HCEC 1CT (cell line): ENCODE measurements around the gene ATRNL1.
"Not testable (repeated sequence)": the region's sequence is repeated elsewhere in the genome, so short reads cannot be mapped to it uniquely, and the experiment has no call there.

Experiments
- DNase-seq: peaks from one replicate; pipeline ENCODE4 v3.0.0-alpha.2; 2017

ATRNL1 gene

DNA sequence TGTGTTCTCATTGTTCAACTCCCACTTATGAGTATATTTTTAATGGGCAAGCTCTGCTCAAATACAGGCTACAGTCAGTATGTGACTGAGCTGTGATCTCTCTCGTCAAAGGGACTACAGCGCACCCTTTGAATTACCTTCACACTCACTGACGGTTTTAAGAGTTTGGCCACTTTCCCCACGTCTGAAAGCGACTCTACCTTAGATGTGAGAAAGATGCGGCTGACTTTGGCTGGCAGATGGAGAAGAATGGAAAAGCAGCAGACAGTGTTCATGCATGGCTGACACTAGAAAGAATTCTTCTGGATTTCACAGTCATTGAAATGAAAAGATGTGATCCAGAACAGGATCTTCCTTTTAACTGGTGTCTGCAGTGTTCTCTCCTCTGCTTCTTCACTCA is 2.0 kb upstream of the ATRNL1 start:
- DNase-seq = no peak

DNA sequence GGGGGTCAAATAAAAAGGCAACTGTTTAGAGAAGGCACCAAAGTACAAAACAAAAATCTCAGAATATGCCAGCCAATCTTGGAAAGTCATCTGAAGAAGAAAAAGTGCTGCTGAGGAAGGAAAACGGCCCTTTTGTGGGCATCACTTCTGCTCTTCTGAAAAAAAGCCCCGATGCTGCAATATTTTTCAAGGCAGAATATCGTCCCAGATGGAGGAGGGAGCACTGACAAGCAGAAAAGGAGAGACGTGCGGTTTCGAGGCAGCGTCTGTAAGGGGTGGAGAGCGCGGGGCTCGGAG is 959 bp upstream of the ATRNL1 start:
- no peak for DNase-seq

DNA sequence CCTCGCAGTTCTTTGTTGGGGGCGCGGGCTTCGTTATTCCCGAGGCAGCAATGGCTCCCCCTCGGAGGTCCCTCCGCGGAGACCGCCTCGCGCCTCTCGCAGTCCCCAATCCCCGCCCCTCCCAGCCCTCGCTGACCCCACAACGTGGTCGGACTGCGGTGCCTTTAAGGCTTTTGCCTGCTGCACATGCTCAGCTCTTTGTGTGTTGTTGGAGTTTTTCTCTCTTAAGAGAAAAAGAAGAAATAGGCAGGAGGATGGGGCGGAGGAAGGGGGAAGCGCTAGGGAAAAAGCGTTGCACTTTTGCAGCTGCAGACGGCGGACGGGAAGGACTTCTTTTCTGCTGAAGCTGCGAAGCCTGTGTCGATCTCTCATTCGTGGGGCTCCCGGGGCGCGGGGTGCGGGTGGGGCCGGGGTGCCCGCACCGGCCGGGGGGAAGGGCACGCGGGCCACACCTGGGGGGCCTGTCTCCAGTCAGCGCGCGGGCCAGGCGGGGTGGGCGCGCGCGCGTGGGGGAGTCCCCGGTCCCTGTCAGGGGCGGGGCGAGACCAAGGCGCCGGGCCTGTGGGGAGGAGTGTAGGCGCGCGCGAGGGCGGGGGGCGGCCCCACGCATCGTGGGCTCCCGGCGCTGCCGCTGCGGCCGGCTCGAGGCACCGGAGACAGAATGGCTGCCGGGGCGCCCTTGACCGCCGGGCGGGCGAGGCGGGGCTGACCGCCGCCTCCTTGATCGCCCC is 445 bp upstream of the ATRNL1 start:
- DNase-seq = peak; percentile 23

DNA sequence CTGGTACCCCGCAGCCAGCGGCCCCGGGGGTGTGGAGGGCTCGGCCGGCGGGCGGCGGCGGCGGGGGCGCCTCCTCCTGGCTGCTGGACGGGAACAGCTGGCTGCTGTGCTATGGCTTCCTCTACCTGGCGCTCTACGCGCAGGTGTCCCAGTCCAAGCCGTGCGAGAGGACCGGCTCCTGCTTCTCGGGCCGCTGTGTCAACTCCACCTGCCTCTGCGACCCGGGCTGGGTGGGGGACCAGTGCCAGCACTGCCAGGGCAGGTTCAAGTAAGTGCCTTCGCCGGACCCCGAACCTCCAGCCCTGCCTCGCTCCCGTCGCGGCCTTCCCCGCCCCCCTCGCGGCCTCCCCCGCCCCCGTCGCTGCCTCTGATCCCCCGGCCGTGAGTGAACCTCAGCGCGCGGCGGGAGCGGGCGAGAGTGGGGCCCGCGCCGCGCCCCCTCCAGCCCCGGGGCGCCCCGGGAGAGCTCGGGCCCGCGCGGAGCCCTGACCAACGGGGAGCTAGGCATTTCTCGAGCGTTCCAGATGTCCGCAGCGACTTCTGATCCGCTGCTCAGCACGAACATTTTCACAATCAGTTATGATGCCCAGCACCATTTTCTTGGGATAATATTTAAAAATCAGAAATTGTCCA is 727 bp downstream of the ATRNL1 start:
- DNase-seq = no peak

DNA sequence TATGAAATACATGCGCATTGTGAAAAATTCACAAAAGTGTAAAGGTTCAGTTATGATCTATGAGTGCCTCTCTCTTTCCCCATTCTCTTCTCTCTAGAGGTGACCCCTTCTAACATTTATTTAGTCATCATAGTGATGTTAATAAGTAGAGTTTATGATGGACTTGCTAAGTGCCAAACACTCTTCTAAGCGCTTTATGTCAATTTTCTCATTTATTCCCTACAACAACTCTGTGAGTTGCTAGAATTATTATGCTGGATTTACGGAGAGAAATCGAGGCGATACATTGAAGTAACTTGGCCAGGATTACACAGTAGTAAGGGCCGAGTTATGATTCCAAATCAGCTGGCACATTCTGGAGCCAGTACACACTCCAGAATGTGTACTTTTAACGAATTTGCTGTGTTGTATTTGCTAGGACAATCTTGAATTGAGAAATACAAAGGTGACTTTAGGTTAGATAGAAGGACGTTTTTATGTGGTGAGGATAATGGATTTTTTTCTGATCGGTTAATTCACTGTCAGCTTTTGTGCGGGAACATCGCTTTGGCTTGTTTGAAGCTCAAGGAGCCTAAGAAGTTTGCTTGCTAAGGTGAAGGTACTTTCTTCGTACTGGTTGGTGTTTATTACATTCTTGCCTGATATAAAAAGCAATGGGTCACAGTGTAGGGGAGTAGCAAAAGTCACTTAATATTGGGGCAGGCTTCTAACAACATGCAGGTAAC is 1.4 kb downstream of the ATRNL1 start:
- no peak for DNase-seq

DNA sequence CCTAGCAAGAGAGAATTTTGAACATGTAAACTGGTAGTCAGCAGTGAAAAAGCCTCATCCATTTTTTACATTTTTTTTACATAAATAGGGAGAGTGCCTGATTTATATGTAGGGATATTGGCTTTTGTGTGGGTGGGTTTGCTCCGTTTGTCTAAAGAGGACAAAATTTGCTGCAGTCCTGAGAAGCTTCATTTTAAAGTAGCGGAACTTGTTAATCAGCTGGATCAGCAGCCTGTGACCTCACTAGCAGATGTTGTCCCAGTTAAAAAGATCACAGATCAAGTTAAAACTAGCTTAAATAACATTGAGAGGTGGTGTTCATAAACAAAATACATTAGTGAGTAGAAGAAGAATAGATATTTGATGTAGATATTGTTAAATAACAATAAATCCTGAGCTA is 2.6 kb downstream of the ATRNL1 start:
- DNase-seq = no peak

DNA sequence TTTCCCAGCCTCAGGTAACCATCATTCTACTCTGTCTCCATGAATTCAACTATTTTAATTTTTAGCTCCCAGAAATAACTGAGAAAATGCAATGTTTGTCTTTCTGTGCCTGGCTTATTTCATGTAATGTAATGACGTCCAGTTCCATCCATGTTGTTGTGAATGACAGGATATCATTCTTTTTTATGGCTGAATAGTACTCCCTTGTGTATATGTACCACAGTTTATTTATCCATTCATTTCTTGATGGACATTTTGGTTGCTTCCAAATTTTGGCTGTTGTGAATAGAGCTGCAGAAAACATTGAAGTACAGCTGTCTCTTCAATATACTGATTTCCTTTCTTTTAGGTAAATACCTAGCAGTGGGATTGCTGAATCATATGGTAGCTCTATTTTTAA is 10.5 kb downstream of the ATRNL1 start:
- DNase-seq = no peak

DNA sequence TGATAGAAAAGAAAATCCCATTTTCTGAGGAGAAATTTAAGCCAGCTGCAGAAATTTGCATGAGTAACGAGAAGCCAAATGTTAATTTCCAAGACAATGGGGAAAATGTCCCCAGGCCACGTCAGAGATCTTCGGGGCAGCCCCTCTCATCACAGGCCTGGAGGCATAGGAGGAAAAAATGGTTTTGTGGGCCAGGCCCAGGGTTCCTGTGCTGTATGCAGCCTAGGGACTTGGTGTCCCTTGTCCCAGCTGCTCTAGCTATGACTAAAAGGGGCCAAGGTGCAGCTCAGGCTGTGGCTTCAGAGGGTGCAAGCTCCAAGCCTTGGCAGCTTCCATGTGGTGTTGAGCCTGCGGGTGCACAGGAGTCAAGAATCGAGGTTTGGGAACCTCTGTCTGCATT is 12.2 kb downstream of the ATRNL1 start:
- not testable (repeated sequence) for DNase-seq

DNA sequence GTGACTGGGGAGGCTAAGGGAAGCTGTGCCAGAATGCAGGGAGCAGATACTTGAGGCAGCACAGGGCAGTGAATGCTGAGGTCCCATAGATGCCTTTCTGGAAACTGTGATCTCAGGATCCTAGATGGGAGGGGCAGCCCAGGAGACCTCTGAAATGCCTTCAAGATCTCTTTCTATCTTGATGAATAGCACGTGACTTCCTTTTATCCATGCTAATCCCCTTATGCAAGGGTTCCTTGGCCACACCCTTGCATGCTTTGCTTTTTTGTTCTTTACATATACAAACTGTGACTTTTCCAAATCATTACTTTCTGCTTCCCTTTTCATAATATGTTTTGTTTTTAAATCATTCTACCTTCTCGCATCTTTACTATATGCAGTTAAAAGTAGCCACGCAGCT is 14.7 kb downstream of the ATRNL1 start:
- DNase-seq = no peak

DNA sequence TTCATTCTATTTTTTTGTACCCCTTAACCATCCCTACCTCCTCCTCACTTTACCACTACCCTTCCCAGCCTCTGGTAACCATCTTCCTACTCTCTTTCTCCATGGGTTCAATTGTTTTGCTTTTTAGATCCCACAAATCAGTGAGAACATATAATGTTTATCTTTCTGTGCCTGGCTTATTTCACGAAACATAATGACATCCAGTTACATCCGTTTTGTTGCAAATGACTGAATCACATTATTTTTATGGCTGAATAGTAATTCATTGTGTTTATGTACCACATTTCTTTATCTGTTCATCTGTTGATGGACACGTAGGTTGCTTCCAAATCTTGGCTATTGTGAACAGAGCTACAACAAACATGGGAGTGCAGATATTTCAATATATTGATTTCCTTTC is 24.1 kb downstream of the ATRNL1 start:
- DNase-seq = no peak

DNA sequence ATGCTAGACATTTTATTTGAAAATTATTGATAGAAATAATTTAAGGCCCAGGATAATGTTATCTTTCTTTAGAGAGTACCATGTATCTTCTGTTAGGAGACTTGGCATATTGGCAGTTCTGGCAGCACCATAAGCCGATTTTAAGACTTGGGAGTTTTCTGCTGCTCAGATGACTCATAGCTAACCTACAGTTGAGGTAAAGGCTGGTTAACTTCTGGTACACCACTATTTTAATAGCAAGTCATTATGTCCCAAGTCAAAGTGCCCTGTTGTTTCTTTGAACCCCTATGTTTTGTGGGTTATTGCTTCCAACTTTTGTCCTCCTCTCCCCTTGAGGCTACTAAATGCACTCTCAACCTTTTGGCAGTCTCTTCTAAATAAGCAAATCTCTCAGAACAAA is 25.2 kb downstream of the ATRNL1 start:
- no peak for DNase-seq

DNA sequence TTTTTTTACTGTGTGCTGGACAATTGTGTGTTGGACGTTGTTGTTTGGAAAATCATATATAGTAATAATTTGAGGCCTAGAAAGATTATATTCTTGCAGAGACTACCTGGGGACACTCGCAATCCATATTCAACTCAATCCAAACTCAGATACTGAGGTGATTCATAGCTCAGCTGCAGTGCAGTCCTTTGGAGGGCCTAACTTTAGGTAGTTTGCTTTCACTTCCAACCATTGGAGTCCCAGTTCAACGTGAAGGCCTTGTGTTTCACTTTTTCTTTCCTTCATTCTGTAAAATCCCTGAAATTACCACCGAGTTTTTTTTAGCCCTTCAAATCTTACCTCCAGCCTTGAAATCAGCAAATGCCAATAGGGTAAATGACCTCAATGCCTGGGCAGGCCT is 32.3 kb downstream of the ATRNL1 start:
- DNase-seq = no peak

DNA sequence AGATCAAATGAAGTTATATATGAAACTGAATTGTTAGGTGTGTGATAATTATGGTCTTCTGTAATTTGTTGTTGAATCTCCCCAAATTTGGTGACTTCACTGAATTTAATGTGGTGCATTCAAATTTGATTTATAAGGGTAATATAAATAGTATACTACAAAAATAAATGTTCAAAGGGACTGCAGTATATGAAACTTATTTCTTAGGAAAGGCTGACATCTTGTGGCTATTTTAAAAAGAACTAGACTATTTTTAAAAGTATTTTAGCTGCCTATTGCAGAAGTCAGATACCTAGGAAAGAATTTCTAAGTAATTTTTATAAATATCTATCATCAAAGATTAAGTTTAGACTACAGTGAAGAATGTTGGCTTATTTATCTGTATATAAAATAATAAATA is 36.6 kb downstream of the ATRNL1 start:
- DNase-seq = peak; percentile 40

DNA sequence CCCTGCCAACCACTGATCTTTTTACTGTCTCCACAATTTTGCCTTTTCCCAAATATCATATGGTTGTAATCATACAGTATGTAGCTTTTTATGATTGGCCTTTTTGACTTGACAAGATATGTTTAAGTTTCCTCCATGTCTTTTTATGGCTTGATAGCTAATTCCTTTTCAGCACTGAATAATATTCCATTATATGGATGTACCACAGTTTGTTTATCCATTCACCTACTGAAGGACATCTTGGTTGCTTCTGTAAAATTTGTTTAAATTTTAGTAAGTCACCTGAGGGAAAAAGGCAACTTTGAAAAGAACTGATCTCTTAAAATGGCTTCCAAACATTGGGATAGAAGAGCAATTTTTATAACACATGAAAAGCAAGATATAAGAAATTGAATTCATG is 43.5 kb downstream of the ATRNL1 start:
- no peak for DNase-seq

DNA sequence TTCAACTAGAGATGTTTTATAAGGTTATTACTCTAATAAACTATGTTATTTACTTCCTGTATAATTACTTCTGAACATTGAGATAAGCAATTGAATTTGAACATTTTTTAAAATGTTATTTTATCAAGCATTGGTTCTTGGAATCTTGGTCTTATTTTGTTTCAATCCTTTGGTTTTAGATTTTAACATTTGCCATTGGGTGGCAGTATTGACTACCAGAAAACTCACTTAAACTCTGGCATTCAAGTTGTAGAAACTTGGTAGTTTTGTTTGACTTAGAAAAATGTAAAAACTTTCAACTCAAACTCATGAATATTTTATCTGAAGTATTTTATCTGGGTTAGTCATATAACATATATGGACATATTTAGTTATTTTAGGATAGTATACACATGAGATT is 48.1 kb downstream of the ATRNL1 start:
- DNase-seq = no peak

DNA sequence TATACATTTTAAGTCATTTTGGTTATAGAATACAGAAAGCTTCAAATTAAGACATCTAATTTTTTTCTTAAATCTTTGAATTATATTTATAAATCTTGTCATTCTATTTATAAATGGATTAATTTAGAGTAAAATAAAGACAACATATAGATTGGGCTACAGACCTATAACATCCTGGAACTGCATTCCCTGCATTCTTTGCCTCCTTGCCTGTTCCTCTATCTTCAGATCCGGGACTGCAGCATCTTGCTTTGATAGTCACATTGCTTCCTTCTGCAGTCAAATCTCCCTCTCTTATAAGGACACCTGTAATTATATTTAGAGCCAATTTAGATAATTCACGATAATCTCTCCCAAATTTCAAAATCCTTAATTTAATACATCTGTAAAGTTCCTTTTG is 64.2 kb downstream of the ATRNL1 start:
- DNase-seq = no peak

DNA sequence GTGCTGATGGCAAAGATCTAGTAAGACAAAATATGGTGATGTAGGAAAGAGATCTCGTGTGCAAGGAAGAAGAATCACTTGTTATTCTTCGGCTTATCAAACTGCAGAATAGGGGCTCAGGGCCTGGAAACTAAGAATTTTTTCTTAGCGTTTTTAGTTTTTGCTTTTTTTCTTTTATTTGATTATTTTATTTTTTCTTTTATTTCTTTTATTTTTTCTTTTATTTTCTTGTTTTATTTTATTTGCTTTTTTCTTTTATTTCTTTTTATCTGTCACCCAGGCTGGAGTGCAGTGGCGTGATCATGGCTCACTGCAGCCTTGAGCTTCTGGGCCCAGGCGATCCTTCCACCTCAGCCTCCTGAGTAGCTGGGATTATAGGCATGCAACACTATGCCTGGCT is 70.0 kb downstream of the ATRNL1 start:
- DNase-seq = no peak

DNA sequence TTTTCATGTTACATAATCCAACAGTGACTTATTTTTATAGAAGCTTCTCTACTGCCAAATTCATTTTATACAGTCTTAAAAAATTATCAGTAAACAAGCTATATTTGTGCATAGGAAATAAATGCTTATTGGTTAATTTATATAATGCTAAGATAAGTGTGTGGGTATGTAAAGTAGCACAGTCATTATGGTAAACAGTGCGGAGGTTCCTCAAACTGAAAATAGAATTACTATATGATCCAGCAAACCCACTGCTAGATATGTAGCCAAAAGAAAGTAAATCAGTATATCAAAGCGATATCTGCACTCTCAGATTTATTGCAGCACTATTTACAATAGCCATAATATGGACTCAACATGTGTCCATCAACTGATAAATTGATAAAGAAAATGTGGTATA is 71.1 kb downstream of the ATRNL1 start:
- no peak for DNase-seq

DNA sequence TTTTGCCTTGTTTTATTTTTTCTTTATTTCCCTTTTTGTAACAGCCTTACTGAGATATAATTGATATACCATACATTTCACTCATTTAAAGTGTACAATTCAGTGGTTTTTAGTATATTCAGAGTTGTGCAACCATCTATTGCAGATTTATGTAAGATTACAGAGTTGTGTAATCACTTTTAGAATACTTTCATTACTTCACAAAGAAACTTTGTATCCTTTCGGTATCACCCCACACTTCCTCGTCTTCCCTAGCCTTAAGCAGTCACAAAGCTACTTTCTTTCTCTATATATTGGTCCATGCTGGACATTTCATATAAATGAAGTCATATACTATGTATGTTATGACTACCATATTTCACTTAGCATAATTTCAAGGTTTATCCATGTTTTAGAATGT is 74.6 kb downstream of the ATRNL1 start:
- no peak for DNase-seq

DNA sequence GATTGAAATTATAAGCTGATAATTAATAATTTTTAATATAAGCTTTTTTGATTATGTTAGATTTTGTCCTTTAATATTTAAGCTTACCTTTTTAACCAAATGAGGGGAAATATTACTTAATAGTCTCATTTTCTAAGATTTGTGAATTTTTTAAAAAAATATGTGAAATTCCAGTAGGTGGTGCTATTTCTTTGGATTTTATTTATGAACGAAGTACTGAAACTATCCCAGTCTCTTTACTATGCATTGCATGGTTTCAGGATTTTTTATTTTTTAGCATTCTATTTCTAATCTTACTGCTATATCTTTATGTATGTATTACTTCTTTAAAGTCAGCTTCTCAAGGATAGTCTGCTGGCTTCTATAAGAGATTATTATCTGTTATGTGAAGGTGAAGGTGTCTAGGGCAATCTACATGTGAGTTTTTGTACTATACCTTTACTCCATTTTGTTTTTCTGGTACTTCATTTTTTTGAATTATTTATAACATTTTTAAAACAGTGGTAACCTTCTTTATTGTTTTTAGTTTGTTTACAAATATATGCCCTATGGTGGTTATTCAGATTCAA is 78.3 kb downstream of the ATRNL1 start:
- no peak for DNase-seq

DNA sequence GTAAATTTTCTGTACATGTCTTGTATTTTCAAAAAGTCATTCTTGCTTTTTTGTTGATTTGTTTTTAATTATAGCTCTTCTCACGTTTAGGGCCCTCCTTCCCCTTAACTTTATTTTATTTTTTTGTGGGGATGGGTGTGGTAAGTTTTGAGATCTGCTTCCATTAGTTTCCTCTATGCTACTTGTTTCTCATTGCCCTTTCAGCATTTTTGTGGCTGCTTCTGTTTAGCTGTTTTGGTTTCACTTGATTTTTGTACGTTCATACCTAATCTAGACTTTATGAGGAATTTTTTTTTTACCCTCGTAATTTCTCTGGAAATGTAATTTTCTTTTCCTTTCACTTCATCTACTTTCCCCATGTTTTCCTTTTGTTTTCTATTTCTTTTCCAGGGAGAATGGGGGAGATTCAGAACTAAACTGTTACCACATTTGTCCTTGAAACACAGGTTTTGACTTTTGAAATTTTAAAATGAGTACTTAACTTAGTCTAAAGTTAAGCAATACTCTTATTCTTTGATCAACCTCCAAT is 80.8 kb downstream of the ATRNL1 start:
- no peak for DNase-seq

DNA sequence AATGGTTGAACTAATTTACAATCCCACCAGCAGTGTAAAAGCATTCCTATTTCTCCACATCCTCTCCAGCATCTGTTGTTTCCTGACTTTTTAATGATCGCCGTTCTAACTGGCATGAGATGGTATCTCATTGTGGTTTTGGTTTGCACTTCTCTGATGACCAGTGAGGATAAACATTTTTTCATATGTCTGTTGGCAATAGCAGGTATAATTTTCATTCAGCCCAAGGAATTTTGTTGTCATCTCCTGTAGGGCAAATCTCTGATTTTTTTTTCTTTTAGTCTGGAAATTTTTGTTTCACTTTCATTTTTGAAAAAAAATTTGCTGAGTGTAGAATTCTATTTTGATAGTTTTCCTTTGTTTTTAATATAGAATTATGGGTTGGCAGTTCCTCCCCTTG is 114.1 kb downstream of the ATRNL1 start:
- not testable (repeated sequence) for DNase-seq

DNA sequence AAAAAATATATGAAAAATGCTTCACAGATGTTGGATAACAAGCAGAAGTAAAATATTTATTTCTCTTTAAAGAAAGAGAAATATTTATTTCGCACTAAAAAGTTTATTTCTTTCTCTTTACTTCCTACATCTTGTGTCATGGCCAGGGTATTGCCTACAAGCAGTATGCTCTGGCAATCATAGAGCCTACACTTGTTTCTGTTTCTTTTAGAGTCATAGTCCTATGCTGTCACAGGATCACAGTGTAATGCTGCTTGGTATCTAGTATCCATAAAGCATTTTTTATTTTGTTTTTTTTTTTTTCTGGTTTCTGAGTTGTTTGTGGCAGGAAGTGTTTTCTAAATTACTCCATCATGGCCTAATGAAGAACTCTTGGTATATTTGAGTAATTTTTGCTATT is 116.0 kb downstream of the ATRNL1 start:
- DNase-seq = no peak

DNA sequence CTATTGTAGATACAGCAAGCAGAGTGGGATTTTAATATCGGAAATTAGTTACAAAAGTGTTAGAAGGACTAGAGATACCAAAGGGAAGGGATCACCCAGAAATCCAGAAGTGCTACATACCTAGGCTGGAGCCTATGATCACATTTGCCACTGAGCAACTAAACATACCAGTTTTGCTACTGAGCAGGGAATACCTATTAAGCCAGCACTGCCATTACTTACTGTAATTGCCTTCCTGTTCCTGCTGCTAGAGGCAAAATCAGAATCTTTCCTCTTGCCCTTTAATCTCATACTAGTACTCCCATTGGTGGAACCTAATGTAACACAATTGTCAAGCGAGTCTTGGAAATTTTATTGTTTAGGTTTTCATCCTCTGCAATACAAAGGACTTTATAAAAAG is 121.7 kb downstream of the ATRNL1 start:
- no peak for DNase-seq
